Suppressor macrophage (primary cell): ENCODE data around the gene GNG13.
"Not testable (repeated sequence)": the region's sequence is repeated elsewhere in the genome, so short reads cannot be mapped to it uniquely, and the experiment has no call there.

Source experiments
- DNase-seq, 4 experiments: peaks; one replicate each; pipeline ENCODE4 v3.0.0-alpha.2; 2020 to 2022

The GNG13 gene

GRCh38 chr16:760545-761343 lies 39.8 kb downstream of the GNG13 start, which contains the start of gene MSLN:
MSLN (plus strand) TSS chr16:760734; CDS start chr16:762681, 1,947 bp downstream.
- DNase-seq: no peak

DNA sequence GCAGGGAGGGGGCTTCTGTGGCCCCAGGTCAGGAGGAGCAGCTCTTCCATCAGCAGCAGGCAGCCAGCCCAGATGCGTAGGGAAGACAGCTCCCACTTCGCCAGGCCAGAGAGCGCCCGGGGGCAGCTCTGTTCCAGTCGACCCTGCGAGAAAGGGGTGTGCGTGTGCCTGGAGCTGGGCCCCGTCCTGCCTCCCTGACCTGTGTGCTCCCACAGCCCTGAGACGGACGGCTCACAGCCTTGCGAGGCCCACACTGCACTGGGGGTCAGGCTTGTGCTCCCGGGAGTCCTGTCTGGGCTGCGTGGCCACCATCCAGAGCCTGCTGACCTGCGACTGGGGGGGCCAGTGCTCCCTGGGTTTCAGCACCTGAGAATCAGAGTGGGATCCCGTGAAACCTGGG lies 40.5 kb downstream of the GNG13 start:
- DNase-seq: no peak

GRCh38 chr16:759110-759910 lies 41.2 kb downstream of the GNG13 start:
- DNase-seq: no peak

GRCh38 chr16:756428-756827 lies 44.1 kb downstream of the GNG13 start:
- peak in 2 of 4 experiments; percentile 13 to 22 for DNase-seq

- peak; percentile 39 to 76 (median 66) for DNase-seq
Observed at GRCh38 chr16:754656-755055, 45.9 kb downstream of the GNG13 start.

DNA sequence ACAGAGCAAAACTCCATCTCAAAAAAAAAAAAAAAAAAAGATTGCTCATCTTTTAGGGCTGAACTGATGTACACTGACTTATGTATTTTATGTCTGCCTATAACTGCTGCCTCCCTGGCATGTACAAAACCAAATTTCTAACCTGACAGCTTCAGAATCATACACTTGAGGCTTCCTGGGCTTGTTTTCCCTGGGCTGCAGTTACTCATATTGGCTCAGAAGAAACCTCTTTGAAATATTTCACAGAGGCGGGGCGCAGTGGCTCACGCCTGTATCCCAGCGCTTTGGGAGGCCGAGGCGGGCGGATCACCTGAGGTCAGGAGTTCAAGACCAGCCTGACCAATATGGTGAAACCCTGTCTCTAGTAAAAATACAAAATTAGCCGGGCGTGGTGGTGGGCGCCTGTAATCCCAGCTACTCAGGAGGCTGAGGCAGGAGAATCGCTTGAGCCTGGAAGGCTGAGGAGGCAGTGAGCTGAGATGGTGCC lies 46.4 kb downstream of the GNG13 start:
- DNase-seq: not testable (repeated sequence)

GRCh38 chr16:752007-752312 lies 48.6 kb downstream of the GNG13 start:
- DNase-seq: no peak

DNA sequence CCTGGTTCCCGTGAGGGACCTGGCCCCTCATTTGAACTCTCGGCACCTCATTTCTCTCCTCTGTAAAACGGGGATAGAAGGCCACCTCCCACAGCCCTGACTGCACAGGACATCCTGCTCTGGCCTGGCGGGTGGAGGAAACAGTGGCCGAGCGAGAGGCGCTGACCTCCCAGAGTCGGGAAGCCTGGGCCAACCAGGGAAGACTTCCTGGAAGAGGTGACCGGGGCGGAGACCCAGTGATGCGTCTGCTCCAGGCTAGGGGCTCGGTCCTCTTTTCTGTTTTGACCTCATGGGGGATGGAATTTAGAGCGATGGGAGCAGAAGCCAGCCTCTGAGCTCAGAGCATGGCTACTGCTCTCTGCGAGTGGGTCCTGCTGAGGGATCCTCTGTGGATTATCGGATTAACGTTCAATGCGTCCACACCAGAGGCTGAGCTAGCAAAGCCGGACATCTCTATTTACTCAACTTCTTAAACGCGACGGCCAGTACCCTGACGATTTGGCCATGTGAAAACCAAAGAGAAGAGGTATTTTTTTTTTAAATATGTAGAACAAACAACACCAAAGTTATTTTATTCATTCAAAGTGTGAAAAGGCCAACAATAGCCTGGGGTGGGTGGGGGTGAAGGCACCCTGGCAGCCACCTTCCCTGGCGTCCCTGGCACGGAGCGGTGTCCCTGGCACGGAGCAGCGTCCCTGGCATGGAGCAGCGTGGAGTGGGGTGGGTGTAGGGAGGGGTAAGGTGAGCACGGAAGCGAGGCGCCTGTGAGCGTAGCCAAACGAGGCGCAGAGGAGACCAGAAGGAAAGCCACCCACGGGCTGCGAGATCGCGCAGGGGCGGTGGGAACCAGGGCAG lies 49.2 kb downstream of the GNG13 start:
- no peak for DNase-seq

DNA sequence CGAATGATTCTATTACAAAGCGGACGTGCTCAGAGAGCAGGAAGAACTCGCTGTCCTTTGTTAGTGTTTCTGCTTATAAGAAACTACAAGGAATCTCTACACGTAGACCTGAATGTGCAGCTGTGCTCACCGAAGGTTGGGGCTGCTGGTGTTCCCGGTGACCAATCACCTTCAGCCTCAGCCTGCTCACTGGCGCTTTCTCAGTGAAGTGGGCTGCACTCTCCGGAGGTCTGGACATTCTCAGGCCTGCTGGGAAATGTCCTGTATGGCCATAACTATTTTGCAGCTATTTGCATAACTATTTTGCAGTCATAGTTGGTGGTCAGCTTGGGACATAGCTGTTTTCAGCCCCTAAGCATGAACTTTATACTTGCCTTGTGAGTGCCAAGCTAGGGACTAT lies 50.0 kb downstream of the GNG13 start:
- no peak for DNase-seq

DNA sequence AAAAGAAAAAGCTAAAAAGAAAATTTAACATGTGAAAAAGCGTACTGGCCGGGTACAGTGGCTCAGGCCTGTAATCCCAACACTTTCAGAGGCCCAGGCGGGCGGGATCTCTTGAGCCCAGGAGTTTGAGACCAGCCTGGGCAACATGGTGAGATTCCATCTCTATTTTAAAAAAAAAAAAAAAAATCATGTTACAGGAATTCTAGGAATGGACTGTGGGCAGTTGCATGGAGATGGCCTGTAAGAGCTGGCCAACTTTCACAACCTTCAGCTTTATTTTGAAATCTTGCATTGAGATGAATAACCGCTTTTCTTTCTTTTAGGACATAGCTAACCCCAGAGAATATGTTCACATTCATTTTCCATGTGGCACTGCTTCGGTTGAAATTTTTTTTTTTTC lies 51.5 kb downstream of the GNG13 start:
- no peak for DNase-seq
